HL-60 (cell line): Measurements from ENCODE around the gene ZNF22.
A peak's percentile ranks its signal among the peaks of the same experiment; 100 is the strongest.

Source experiments
- GABPA ChIP-seq: IDR thresholded peaks from 2 replicates; pipeline ENCODE4 v1.6.1; 2012; ENCODE audit warnings: low read depth
- POLR2AphosphoS5 ChIP-seq: IDR thresholded peaks from 2 replicates; pipeline ENCODE4 v1.6.1; 2012; ENCODE audit warnings: low read depth
- TF ChIP-seq, protein P1 (sequence below): IDR thresholded peaks from one replicate; pipeline ENCODE4 v1.5.1; 2011; ENCODE audit warnings: low read length, control low read depth, inconsistent platforms; ENCODE audit not compliant: insufficient read depth
- TF ChIP-seq, protein P2 (sequence below): IDR thresholded peaks from 2 replicates; pipeline ENCODE4 v1.6.1; 2012; ENCODE audit warnings: low read depth; ENCODE audit not compliant: insufficient replicate concordance

DNA sequence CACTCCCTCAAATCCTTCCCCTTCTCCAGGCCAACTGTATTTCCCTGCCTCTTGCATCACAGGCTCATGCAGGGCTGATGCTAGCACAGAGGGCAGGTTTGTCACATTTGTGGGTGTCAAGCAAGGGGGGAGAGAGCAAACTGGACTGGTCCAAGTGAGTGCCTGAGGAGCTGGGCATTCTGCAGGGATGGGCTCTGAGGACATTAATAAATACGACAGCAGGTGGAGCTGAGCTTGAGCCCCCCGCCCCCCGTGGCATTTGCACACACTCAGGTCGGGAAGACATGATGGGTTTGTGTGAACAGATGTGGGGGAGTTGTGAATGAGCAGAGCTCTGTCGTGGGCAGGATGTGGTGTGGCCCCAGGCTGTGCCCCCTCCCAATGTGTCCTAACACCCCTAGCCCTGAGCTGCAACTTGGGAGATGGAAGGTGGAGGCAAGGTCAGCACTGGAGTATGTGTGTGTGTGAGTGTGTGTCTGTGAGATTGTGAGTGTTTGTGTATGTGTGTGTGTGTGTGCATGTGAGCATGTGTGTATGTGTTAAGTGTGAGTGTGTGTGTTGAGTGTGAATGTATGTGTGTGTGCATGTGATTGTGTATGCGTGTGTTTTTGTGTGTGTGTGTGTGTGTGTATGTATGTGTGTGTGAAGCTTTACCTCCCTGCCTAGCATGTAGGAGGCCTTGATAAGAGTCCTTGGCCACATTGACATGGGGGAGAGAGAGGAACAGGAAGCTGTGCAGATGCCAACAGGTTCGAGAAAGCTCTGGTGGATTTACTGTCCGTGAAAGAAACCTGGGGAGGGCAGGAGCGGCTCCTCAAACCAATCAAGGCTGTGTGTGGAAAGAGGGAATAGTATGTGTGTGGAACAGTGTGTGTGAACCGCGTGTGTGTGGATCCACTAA, 32.0 kb upstream of the ZNF22 start:
- TF ChIP-seq, protein P1, sequence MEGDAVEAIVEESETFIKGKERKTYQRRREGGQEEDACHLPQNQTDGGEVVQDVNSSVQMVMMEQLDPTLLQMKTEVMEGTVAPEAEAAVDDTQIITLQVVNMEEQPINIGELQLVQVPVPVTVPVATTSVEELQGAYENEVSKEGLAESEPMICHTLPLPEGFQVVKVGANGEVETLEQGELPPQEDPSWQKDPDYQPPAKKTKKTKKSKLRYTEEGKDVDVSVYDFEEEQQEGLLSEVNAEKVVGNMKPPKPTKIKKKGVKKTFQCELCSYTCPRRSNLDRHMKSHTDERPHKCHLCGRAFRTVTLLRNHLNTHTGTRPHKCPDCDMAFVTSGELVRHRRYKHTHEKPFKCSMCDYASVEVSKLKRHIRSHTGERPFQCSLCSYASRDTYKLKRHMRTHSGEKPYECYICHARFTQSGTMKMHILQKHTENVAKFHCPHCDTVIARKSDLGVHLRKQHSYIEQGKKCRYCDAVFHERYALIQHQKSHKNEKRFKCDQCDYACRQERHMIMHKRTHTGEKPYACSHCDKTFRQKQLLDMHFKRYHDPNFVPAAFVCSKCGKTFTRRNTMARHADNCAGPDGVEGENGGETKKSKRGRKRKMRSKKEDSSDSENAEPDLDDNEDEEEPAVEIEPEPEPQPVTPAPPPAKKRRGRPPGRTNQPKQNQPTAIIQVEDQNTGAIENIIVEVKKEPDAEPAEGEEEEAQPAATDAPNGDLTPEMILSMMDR, result no peak
- TF ChIP-seq POLR2AphosphoS5, result peak; percentile 87
- TF ChIP-seq, protein P2, sequence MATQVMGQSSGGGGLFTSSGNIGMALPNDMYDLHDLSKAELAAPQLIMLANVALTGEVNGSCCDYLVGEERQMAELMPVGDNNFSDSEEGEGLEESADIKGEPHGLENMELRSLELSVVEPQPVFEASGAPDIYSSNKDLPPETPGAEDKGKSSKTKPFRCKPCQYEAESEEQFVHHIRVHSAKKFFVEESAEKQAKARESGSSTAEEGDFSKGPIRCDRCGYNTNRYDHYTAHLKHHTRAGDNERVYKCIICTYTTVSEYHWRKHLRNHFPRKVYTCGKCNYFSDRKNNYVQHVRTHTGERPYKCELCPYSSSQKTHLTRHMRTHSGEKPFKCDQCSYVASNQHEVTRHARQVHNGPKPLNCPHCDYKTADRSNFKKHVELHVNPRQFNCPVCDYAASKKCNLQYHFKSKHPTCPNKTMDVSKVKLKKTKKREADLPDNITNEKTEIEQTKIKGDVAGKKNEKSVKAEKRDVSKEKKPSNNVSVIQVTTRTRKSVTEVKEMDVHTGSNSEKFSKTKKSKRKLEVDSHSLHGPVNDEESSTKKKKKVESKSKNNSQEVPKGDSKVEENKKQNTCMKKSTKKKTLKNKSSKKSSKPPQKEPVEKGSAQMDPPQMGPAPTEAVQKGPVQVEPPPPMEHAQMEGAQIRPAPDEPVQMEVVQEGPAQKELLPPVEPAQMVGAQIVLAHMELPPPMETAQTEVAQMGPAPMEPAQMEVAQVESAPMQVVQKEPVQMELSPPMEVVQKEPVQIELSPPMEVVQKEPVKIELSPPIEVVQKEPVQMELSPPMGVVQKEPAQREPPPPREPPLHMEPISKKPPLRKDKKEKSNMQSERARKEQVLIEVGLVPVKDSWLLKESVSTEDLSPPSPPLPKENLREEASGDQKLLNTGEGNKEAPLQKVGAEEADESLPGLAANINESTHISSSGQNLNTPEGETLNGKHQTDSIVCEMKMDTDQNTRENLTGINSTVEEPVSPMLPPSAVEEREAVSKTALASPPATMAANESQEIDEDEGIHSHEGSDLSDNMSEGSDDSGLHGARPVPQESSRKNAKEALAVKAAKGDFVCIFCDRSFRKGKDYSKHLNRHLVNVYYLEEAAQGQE, result no peak
- TF ChIP-seq GABPA, result no peak
